ENCODE measurements around the gene FAM53B.

Gene FAM53B

DNA sequence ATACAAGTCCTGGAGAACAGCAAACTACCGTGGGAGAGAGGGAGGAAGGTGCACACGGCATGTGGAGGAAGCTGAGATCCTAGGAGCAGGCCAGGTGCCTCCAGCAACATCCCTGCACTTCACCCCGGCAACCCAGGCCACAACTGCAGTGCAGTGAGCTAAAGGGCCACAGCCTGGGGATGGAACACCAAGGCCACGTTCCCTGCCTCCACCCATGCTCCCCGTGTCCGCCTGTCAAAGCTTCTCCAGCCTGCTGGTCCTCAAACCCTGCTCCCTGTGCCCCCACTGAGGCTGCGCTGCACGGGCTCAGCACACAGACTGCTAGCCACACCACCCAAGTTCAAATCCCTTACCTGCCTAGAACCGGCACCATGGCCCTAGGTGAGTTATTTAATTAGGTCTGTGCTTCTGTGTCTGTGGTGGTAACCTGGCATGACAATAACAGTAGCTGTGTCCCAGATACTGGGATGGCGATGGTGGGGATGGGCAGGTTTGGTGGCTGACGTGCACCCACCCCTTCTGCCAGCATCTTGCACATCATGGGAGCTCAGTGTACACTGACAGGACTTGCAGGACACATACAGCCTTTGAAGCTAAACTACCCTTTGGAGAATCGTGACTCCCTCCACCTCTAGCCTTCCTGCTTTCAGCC is 85.5 kb downstream of the FAM53B start:
- no peak for DNase-seq

DNA sequence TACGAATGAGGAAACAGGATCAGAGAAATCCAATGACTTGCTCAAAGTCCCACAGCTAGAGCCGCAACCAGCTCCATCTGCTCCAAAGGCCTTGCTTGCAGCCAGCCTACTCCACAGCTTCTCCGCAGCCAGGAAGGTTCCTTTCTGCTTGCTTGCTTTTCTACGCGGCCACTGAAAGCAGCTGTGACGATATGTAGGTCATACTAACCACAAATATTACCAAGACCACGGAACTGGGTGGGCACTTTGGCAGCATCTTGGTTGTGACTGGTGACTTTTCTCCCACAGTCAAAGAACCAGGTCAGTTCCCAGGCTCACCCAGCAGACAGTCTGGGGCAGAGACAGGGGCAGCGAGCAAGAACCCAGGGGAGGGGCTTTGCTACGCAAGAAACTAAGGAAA is 86.4 kb downstream of the FAM53B start:
- DNase-seq = no peak

DNA sequence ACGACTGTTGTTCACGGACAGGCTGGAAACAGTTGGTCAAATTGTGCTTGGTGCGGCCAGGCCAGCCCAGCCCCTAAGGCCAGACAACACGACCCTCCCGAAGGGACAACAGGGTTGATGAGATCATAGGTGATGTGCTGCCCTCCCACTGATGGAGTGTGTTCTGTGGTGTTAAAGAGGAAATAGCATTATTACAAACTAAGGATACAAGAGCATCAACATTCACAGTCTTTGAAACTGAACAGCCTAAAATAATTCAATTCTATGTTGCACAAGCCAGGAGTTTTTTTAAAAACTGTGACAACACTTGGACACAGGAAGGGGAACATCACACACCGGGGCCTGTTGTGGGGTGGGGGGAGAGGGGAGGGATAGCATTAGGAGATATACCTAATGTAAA is 87.6 kb downstream of the FAM53B start:
- DNase-seq = no peak

DNA sequence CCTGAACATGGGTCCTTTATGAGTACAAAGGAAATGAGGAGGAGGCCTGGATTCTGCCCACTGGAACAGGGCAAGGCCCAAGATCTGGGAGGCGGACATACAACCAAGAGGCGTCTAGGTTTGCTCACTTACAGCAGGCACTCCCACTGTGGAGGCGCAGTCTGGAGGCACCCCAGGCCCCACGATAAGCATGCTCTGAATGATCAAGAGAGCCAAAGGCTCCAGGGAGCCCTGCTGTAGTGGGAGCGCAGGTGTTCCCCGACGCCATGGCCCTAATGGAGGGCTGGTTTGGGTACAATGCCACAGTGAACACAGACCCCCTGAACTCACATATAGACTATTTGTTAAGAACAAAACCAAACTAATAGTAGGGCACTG is 88.1 kb downstream of the FAM53B start:
- DNase-seq = no peak

DNA sequence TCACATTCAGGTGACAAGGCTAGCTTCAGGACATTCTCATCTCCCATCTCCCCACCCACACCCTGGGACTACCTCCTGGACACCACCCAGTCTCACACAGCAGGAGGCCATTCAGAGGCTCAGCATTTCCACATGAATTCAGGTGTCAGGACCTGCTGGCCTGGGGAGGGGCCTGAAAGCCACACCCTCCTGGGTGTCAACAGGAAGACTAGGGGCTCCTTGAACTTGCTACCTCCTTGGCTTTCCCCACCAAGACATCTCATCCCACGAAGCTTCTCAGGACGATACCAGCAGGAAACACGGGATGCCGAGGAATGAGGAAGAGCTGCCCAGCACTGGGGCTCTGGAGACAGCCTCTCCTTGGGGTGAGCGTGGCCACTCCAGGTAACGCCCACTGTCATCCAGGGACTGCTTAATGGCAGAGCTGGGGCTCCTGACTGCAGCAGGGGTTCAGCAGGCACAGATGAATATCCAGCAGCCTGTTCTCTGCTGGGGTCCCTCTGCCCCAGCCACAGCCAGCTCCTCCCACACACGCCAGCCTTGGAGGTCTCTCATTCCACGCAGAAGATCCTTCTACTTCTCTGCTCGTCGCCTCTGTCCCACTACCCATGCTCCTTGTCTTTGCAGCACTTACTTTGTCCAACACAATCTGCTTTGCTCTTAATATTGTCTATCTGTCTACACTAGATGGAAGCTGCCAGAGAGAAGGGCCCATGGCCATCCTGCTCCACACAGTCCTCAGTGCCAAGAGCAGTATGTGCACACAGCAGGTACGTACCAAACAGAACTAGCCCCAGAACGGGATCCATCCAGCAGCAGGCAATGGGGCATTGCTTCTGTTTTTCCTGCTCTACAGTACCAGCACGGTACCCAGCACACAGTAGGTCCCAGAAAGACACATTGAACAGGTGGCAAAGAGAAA is 88.7 kb downstream of the FAM53B start:
- DNase-seq = no peak

DNA sequence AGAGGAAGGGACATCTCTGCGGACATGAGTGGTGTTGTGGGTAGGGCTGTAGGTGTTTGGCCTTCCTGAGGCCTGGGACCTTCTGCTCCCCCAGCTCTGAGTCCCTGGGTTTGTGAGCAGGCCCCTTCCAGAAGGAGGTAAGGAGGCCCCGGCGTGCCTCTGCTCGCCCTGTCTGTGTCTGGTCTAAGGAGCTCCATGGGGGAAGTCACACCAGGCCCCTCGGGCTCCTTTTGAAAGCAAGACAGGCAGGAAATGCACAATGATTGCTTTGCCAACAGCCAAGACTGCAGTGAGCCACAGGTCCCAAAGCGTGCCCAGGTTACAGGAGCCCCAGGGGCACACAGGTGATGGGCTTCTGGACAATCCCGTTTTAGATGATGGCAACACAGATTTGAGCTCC is 89.5 kb downstream of the FAM53B start:
- DNase-seq = no peak

DNA sequence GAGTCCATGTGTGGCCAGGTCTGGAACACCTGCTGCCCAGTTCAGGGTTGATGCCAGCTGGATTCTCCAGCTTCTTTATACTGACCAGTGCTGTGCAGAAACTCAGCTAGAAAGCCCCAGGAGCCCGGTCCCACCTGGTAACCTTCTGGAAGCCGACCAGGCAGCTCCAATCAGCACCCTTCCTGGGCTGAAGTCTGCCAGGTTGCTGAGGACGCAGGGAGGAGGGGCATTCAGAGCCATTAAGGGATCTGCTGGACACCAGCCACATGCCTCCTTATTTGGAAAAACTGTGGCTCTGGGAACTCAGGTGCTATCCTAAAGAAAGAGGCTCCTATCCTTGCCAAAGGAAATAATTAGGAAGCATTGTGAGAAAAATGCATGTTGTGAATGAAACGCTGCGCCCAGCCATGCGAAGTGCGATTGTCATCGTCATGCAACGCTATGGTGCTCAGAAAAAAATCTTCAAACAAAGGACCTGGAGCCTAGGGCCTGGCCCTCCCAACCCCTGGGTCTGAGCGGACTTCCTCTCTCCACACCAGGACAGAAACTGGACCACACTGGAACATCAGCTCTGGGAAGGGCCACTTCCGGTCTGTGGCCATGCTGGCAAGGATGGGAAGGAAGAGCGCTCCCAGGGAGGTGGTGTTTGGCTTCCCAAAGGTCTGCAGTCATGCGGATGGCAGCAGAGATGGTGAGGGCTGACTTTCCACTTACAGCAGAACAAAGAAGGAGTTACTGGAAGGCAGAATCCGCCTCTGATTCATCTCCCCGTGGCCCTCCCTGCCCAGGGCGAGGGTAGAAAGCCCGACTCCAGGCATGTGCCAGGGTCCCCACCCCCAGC is 90.1 kb downstream of the FAM53B start:
- no peak for DNase-seq

DNA sequence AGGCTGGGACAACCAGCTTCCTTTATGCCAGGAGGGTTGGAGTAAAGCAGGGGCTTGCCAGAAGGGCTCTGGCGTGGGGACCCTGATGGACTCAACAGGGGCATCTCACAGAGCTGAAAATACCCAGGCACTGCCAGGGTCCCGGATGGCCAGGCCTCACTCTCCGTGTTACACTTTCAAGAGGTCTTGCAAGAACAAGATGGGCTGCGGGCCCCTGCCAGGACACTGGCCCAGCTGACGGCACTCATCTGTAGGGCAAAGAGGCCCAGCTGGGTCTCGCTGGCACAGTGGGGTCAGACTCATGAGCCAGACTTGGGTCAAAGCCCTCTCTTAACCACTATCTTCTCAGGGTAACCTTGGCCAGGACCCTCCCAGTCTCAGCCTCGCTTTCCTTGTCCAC is 90.9 kb downstream of the FAM53B start:
- DNase-seq = no peak

DNA sequence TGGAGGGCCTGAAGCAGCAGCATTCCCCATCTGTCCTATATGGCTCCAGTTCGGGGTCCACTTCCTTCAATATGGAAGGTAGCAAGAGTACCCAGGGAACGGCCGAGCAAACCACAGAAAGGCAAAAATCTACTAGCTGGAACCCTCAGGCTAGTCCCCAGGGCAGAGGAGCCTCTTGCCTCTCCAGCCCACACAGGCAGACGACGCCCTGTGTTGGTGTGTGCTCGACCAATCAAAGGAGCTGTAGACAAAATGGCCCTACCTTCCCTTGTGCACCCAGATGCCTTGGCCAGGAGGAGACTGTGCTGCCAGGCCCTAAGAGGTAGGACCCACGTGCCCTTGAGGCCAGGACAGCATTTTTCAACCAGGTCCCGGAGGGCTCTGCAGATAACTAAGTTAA is 91.5 kb downstream of the FAM53B start:
- no peak for DNase-seq

DNA sequence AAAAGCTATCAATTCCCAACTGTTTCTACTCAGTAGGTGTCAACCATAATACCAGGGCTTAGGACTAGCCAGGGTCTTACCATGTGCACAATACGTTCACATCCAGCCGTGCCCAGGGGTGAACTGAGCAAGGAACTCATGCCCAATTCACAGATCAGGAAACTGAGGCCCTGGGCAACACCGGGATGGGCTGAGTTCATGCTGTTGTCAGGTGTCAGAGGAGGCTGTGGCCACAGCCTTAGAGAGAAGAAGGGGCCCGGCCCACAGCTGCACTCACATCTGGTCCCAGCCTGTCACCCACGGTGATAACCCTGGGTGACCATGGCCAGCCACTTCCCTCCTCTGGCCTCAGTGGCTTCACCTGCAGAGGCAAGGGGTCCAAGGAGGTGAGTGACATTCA is 92.0 kb downstream of the FAM53B start:
- no peak for DNase-seq

DNA sequence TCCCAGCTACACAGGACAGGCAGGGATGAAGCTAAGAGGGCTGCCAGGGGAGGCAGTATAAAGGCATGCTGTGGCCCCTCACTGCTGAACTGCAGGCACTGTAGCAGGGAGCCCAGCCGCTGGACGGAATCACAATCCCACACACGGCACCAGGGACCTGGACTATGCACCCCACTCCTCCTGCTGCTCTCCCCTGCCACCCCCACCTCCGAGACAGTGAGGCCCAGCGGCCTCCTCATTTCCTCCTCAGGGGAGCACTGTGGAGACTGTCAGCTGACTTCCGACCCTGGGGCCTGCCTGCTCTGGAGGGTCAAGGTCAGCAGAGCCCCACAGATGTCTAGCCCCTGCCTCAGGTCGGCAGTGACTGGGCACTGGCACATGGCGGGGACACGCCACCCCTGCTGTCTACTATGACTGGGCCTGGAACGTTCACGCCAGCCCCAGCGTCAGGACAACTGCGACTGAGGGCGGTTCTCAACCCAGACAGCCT is 92.7 kb downstream of the FAM53B start:
- no peak for DNase-seq

DNA sequence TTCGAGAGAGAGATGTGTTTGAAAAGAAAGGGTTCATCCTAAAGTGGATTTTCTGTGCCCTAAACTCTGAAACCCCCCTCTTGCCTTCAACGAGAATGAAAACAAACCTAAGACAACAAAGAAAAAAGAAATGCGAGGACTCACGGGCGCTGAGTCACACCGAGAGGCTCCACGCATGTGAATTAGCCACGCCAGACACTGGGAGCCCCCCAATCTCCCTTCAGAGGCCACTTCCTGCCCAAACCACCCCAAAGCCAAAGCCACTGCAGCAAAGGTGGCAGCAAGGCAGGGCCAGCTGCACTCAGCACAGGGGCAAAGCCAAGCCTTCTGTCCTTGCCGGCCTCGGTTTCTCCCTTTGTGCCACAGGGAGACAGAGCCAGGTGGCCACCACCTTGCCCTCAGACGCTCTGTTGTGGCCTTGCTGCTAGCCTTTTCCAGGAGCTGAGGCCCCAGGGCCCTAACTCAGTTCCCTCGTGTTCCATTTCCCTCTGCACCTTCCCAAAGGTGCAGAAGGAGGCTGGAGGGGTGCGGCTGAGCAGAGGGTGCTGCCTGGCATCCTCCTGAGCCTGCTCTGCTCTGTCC is 93.3 kb downstream of the FAM53B start:
- DNase-seq = peak in 1 of 2 donors; percentile 82

DNA sequence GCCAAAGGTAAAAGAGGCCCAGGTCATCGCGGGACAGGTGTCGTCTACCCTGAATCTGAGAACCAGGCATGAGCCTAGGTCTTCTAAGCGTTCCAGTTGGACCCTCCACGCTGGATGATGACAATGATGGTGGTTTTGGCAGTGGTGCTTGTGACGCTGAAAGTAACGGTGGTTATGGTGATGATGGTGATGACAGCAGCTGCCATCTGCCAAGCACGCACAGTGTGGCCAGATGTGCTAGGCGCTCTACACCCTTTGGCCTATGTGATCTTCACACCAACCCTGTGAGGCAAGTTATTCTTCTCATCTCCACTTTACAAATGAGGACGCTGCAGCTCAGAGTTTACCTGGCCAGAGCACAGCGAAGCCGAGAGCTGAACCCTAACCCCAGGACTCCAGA is 93.9 kb downstream of the FAM53B start:
- no peak for DNase-seq

DNA sequence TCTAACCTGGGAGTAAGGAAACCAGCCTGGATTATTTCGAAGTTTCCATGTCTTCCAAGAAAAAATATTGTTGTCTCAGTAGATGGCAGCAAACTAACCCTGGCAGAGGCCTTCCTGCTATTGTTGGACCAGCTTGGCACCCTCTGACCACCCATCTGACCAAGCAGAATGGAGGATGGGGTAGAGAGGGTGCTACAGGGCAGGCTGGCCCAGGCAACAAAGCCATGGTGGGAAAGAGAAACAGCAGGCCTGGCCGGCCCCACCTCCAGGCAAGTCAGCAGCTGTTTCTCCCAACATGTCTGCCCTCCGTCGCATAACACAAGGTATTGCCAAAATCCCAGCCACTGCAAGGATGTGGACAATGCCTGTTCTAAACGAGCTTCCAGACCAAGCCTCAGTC is 95.0 kb downstream of the FAM53B start:
- no peak for DNase-seq

DNA sequence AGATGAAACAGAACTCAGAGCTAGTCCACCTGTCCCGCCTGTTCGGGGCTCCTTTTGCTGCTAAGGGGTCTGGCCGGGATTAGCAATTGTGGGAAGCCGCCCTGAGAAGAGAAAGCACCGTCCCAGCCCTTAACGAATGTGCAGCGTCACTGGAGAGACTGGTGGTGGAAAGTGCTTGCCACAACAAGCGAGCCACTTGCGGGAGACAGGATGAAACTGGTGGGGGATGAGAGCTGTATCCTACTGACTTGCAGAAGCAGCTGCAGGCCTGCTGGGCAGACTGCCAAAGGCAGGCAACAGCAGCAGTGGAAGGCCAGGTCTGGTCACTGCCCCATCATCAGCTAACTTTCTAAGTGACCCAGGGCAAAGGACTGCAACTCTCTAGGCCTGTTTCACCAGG is 95.4 kb downstream of the FAM53B start:
- DNase-seq = peak in 1 of 2 donors; percentile 87

DNA sequence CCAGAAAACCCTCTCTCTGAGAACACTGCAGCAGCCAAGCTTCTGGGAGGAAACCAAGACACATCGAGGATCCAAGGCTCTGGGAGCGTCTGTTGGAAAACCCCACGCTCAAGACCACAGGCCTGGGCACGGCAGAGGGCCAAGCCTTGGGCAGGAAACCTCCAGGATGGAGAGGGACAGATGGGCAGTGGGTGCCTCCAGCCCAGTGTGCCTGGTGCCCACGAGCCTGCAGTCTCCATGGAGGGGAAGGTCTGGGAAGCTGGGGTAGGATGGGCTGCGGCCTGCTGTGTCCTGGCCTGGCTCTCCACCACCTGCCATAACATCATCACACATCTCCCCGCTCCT is 96.1 kb downstream of the FAM53B start:
- DNase-seq = no peak

DNA sequence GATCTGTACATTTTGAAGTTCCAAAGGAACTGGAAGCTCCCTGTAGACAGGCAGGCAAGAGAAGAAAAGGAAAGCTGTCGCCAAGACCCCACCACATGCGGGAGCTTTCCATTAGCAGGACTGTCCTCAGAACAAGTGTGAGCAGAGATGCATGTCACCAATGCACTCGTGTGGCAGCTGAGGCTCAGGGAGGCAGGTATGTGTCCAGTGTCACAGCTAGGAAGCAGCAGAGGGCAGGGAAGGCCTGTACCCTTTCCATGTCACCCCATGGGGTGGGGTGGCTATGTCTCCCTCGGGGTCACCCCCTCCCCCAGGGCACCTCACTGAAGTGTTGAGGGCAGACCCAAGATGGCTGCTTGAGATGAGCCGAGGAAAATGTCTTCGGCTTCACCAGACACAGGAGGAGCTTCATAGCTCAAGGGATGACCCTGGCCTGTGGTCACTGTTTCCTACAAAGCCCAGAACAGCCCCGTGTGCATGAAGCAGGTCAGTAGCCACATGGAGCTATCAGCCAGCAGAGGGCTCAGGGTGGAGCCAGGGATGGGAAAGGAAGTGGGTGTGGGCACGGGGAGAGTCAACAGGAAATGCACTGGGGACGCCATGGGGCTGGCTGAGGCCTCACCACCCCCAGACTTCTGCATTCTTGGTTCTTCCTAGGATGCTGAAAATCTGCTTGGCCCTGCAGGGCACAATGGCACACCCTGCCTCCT is 96.6 kb downstream of the FAM53B start:
- peak; percentile 51 to 94 for DNase-seq

DNA sequence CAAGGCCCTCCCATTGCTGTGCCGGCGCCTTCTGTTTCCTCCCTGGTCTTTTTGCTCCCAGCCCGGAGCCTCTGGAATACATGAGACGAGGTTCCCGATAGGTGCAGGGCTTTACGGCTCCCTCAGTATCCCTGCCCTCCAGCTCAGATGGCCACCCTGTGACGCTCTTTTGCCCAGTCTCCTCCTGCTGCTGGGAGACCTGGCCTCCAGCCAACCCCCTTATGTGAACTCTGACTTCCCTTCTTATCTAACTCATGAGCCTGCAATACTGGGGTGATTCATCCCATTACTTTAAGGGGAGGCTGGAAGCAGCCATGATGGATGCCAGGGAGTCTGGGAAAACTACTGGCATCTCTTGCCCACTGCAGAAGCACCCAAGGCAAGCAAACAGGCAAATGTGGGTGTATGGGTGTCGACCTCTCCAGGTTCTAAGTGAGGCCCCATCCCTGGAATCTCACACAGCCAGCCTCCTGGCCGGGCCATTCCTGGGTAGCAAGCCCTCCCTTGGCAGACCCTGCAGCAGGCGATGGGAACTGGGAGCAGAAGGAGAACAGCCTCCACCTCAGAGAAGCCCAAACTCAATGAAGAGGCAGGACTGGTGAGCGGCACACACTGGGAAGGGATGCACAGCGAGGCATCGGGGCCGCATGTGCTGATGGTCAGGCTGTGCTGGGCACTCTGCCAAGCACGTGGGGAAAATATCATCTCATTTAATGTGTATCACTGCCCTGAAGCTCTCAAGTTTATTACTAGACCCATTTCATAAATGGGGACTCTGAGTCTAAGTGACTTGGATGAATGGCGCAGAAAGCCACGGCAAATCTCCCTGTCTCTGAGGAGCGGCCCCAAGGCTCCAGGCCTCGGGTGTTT is 97.5 kb downstream of the FAM53B start:
- peak; percentile 20 to 26 for DNase-seq

DNA sequence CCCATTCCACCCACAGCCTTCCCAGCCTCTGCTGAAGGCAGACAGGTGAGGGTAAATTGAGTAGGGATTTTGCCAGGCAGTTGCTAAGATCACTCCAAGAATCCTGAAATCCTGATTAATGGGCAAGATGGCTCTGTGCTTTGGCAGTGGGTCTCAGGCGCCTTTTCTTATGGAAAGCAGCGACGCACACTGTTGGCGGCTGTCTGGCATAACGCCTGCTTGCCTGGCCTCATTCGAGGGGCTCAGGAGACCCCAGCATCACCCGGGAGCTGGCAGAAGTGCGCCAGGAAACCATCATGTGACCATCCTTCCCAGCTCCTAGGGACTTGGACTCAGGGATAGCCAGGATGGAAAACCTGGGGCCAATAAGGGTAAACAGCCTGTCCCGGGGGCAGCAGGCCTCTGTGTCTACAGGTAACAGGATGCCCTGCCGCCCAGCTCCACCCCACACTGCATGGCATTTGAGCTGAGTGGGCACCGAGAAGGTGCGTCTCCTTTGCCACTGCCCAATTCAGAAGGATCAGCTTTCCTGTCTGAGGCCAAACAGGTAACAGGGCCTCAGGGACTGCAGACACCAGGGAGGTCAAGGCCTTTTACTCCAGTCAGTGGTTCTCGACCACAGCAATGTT is 98.6 kb downstream of the FAM53B start:
- no peak for DNase-seq

DNA sequence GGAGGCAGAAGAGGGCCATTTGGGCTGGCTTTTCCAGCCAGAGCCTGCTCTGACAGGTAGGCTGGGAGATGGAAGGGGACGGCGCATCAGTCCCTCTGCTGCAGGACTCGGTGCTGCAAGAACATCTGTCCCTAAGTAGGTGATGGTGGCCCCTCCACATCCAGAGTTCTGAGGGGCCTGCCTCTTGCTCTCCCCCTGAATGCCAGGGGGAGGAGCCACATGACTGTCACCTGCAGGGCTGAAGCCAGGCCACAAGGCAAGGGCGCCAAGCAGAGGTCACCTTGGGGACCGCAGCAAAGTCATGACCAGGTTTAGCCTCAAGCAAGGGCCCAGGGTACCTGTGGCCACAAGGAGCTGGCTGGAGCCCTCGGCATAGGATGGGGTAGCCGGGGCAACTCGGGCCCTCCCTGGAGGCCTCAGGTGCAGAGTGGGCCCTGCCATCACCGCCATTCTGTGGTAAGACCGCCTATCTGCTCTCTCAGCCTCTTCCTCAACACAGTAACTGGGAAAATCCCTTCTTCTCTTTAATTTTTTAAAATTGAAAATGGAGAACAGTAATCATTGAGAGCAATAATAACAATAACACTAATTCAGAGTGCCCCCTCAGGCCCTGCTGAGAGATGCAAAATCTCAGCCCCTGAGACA is 99.3 kb downstream of the FAM53B start:
- no peak for DNase-seq
